HCT116 (cell line): Measurements from ENCODE around the gene KSR2.

Source experiments
- CBX3 ChIP-seq: IDR thresholded peaks from 2 replicates; pipeline ENCODE4 v1.6.1; 2012; ENCODE audit warnings: low read depth
- CEBPB ChIP-seq: IDR thresholded peaks from 2 replicates; pipeline ENCODE4 v1.6.1; 2012; ENCODE audit warnings: low read depth
- ELF1 ChIP-seq: IDR thresholded peaks from 2 replicates; pipeline ENCODE4 v1.6.1; 2012; ENCODE audit warnings: low read depth, borderline replicate concordance
- EZH2phosphoT487 ChIP-seq: fragments of 200-600 bp; IDR thresholded peaks from 2 replicates; pipeline ENCODE4 v1.6.1; 2018; ENCODE audit warnings: antibody characterized with exemption, borderline replicate concordance
- POLR2A ChIP-seq: IDR thresholded peaks from 2 replicates; pipeline ENCODE4 v1.7.0; 2011; ENCODE audit warnings: borderline replicate concordance; ENCODE audit not compliant: insufficient read depth, insufficient read length; ENCODE audit errors: extremely low read depth
- POLR2AphosphoS5 ChIP-seq: IDR thresholded peaks from 2 replicates; pipeline ENCODE4 v1.6.1; 2011; ENCODE audit warnings: mild to moderate bottlenecking, low read depth, low read length, moderate library complexity
- SIN3A ChIP-seq: IDR thresholded peaks from 2 replicates; pipeline ENCODE4 v1.6.1; 2012; ENCODE audit warnings: low read depth
- YY1 ChIP-seq: IDR thresholded peaks from 2 replicates; pipeline ENCODE4 v1.6.1; 2011; ENCODE audit warnings: low read length, low read depth, moderate library complexity, mild to moderate bottlenecking; ENCODE audit not compliant: insufficient replicate concordance; ENCODE audit errors: extremely low read depth
- ZFX ChIP-seq: fragments of 450-650 bp; IDR thresholded peaks from 2 replicates; pipeline ENCODE4 v1.6.1; 2017
- TF ChIP-seq, protein P1 (sequence below), 3 experiments: fragments of 200-600 bp in 1 of 3; sonication (generic) in 1 of 3; IDR thresholded peaks in 2 of 3; conservative IDR thresholded peaks in 1 of 3; 2 replicates each; pipeline ENCODE4 v1.5.1; 2012 to 2017; ENCODE audit warnings: low read depth in 2 of 3, low read length in 2 of 3, antibody characterized with exemption in 1 of 3, borderline replicate concordance in 1 of 3, control low read depth in 1 of 3, mild to moderate bottlenecking in 1 of 3, mixed read lengths in 1 of 3, mixed run types in 1 of 3, moderate library complexity in 1 of 3; ENCODE audit not compliant: insufficient read depth in 1 of 3
- TF ChIP-seq, protein P2 (sequence below): IDR thresholded peaks from 2 replicates; pipeline ENCODE4 v1.6.1; 2012; ENCODE audit warnings: low read depth

DNA sequence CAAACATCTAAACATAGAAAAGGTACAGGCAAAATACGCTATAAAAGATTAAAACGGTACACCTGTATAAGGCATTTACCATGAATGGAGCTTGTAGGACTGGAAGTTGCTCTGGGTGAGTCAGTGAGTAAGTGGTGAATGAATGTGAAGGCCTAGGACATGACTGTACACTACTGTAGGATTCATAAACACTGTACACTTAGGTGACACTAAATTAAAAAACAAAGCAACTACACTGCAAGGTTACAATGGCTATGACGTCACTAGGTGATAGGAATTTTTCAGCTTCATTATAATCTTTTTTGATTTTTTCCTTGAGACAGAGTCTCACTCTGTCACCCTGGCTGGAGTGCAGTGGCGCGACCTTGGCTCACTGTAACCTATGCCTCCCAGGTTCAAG lies 269.2 kb downstream of the KSR2 start:
- TF ChIP-seq CEBPB: no peak
- no peak for TF ChIP-seq ZFX
- no peak for TF ChIP-seq POLR2AphosphoS5
- TF ChIP-seq, protein P1, sequence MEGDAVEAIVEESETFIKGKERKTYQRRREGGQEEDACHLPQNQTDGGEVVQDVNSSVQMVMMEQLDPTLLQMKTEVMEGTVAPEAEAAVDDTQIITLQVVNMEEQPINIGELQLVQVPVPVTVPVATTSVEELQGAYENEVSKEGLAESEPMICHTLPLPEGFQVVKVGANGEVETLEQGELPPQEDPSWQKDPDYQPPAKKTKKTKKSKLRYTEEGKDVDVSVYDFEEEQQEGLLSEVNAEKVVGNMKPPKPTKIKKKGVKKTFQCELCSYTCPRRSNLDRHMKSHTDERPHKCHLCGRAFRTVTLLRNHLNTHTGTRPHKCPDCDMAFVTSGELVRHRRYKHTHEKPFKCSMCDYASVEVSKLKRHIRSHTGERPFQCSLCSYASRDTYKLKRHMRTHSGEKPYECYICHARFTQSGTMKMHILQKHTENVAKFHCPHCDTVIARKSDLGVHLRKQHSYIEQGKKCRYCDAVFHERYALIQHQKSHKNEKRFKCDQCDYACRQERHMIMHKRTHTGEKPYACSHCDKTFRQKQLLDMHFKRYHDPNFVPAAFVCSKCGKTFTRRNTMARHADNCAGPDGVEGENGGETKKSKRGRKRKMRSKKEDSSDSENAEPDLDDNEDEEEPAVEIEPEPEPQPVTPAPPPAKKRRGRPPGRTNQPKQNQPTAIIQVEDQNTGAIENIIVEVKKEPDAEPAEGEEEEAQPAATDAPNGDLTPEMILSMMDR (IDR thresholded peaks at IDR 0.05 in 2 of 3, conservative IDR thresholded peaks at IDR 0.05 in 1 of 3; ENCODE audit: borderline replicate concordance in 1 of 3, insufficient read depth in 1 of 3, low read depth in 2 of 3, low read length in 2 of 3): no peak
- no peak for TF ChIP-seq EZH2phosphoT487
- TF ChIP-seq SIN3A: no peak
- no peak for TF ChIP-seq YY1
- no peak for TF ChIP-seq CBX3
- TF ChIP-seq POLR2A: no peak
- no peak for TF ChIP-seq ELF1
- TF ChIP-seq, protein P2, sequence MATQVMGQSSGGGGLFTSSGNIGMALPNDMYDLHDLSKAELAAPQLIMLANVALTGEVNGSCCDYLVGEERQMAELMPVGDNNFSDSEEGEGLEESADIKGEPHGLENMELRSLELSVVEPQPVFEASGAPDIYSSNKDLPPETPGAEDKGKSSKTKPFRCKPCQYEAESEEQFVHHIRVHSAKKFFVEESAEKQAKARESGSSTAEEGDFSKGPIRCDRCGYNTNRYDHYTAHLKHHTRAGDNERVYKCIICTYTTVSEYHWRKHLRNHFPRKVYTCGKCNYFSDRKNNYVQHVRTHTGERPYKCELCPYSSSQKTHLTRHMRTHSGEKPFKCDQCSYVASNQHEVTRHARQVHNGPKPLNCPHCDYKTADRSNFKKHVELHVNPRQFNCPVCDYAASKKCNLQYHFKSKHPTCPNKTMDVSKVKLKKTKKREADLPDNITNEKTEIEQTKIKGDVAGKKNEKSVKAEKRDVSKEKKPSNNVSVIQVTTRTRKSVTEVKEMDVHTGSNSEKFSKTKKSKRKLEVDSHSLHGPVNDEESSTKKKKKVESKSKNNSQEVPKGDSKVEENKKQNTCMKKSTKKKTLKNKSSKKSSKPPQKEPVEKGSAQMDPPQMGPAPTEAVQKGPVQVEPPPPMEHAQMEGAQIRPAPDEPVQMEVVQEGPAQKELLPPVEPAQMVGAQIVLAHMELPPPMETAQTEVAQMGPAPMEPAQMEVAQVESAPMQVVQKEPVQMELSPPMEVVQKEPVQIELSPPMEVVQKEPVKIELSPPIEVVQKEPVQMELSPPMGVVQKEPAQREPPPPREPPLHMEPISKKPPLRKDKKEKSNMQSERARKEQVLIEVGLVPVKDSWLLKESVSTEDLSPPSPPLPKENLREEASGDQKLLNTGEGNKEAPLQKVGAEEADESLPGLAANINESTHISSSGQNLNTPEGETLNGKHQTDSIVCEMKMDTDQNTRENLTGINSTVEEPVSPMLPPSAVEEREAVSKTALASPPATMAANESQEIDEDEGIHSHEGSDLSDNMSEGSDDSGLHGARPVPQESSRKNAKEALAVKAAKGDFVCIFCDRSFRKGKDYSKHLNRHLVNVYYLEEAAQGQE: no peak
